GM12891 (cell line): ENCODE measurements around the gene CPVL.

ENCODE experiments used
- POLR2A ChIP-seq: IDR thresholded peaks from 2 replicates; pipeline ENCODE4 v1.6.1; 2011; ENCODE audit warnings: low read depth, low read length, control low read depth
- POLR2AphosphoS5 ChIP-seq: IDR thresholded peaks from 2 replicates; pipeline ENCODE4 v1.6.1; 2011; ENCODE audit warnings: low read depth, low read length, control low read depth
- TAF1 ChIP-seq: IDR thresholded peaks from 2 replicates; pipeline ENCODE4 v1.6.1; 2011; ENCODE audit warnings: low read depth, low read length, control low read depth

DNA sequence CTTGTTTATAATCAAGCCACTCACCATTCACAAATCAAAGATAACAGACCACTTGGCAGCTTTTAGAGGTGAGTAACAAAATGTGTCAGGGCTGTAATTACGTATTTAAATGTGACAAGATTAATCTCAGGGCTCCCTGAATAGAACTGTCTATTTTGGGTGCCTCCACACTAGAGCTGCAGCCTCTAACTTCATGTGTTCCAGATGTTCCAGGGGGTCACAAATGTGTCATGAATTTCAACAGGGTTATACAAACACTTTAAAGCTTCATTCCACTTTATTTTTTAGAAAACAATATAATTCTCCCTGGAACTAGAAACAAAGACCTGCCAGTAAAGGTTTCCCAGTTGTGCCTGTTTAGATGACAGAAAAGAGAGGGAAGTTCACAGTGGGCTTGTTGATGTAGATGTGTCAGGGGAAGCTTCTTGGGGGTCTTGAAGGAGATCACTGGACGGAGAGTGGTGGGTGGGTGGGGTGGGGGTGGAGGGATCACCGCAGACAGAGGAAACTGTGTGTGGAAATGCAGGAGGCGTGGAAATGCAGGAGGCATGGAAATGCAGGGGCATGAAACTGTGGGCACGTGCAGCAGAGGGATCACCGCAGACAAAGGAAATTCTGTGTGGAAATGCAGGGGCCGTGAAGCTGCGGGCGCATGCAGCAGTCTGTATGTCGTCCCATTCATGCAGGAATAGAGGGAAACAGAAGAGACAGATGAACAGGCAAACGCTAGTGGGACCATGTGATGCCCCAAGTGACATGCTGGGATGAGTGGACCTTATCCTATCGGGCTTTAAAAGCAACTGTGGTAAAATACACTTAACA is 146.2 kb downstream of the CPVL start:
- no peak for TF ChIP-seq POLR2AphosphoS5
- no peak for TF ChIP-seq POLR2A
- TF ChIP-seq TAF1 = no peak
